PC-3 (cell line): Measurements from ENCODE around the gene IPO8.

Experiments used
- CTCF ChIP-seq: fragments of 300-600 bp; sonication (generic); conservative IDR thresholded peaks from 2 replicates; pipeline ENCODE4 v1.5.1; 2017; ENCODE audit warnings: antibody characterized with exemption, low read depth, mild to moderate bottlenecking, low read length
- EZH2 ChIP-seq: fragments of 300-600 bp; sonication (generic); IDR thresholded peaks from one replicate; pipeline ENCODE4 v1.6.1; 2017; ENCODE audit warnings: antibody characterized with exemption, mild to moderate bottlenecking, low read length; ENCODE audit not compliant: unreplicated experiment

GRCh38 chr12:30587782-30588181 is 107.9 kb downstream of the IPO8 start:
- TF ChIP-seq CTCF (no peak), EZH2 (no peak)
